ENCODE data around the gene FALEC.

Gene FALEC

GRCh38 chr1:150576367-150576711 lies 60.8 kb downstream of the FALEC start:
- in situ Hi-C loops (cut with MboI; ENCODE audit: low pct_unique_long_range_greater_than_20kb, low sequenced_read_pairs, unreplicated experiment): no loop called here
- no peak for TF ChIP-seq CTCF (IDR thresholded peaks at IDR 0.05; ENCODE audit: extremely low read depth, insufficient read depth, missing control alignments)
- no peak for DNase-seq (ENCODE audit: low spot score)

GRCh38 chr1:150576794-150577556 lies 61.4 kb downstream of the FALEC start:
- no peak for DNase-seq (ENCODE audit: low spot score)
- in situ Hi-C loops (cut with MboI; ENCODE audit: low pct_unique_long_range_greater_than_20kb, low sequenced_read_pairs, unreplicated experiment): no loop called here
- TF ChIP-seq CTCF (IDR thresholded peaks at IDR 0.05; ENCODE audit: extremely low read depth, insufficient read depth, missing control alignments): no peak

GRCh38 chr1:150577557-150578271 lies 62.2 kb downstream of the FALEC start:
- no peak for TF ChIP-seq CTCF (IDR thresholded peaks at IDR 0.05; ENCODE audit: extremely low read depth, insufficient read depth, missing control alignments)
- in situ Hi-C loops (cut with MboI; ENCODE audit: low pct_unique_long_range_greater_than_20kb, low sequenced_read_pairs, unreplicated experiment): no loop called here
- no peak for DNase-seq (ENCODE audit: low spot score)

- DNase-seq (ENCODE audit: low spot score): no peak
- in situ Hi-C loops (cut with MboI; ENCODE audit: low pct_unique_long_range_greater_than_20kb, low sequenced_read_pairs, unreplicated experiment): no loop called here
- TF ChIP-seq CTCF (IDR thresholded peaks at IDR 0.05; ENCODE audit: extremely low read depth, insufficient read depth, missing control alignments): no peak
Measured at GRCh38 chr1:150578272-150579109, 62.9 kb downstream of the FALEC start.

- peak; percentile 97 for DNase-seq (ENCODE audit: low spot score)
- no peak for TF ChIP-seq CTCF (IDR thresholded peaks at IDR 0.05; ENCODE audit: extremely low read depth, insufficient read depth, missing control alignments)
- in situ Hi-C loops (cut with MboI; ENCODE audit: low pct_unique_long_range_greater_than_20kb, low sequenced_read_pairs, unreplicated experiment): no loop called here
Measured at GRCh38 chr1:150579110-150579944, 63.8 kb downstream of the FALEC start, which contains the start of gene MCL1. MCL1 (minus strand) TSS chr1:150579610; CDS start chr1:150579530, 80 bp downstream.

Measured in GM13977 (cell line).